Measurements from ENCODE around the gene SLX4IP.

- TF ChIP-seq MAX (CRISPR knock-in tag; IDR thresholded peaks at IDR 0.05) (no peak), FOXJ3 (CRISPR knock-in tag; IDR thresholded peaks at IDR 0.05; ENCODE audit: borderline replicate concordance) (no peak), NR3C1 (CRISPR knock-in tag; conservative IDR thresholded peaks at IDR 0.05; ENCODE audit: low read depth) (no peak), CTCF (IDR thresholded peaks at IDR 0.05) (no peak), PRDM15 (CRISPR knock-in tag; IDR thresholded peaks at IDR 0.05) (no peak), FOXP1 (CRISPR knock-in tag; IDR thresholded peaks at IDR 0.05; ENCODE audit: borderline replicate concordance) (no peak)
Measured at GRCh38 chr20:10666221-10667076, 231.3 kb downstream of the SLX4IP start.

Data from WTC11 (cell line).